Lung (tissue), 12 donors: ENCODE measurements around the gene KRTAP10-5. TPM values are rescaled to one million over a fixed set of nuclear protein-coding genes. Genes with fewer than 3 reads are reported as not detected.

Experiments
- ATAC-seq: fragments of 200-7000 bp; cut with Tn5 transposase; one replicate; pipeline ENCODE4 v1.9.1; 2020; ENCODE audit warnings: moderate number of reproducible peaks; ENCODE audit not compliant: insufficient read depth, low FRiP score
- DNase-seq, 3 donors: peaks; one replicate each; pipeline ENCODE4 v3.0.0-alpha.2; 2013 to 2017
- H3K27ac ChIP-seq, 2 donors: one replicate each; pipeline ENCODE4 v1.5.1; 2013; ENCODE audit warnings: mild to moderate bottlenecking in 2 of 2, moderate library complexity in 2 of 2, control low read depth in 1 of 2, inconsistent platforms in 1 of 2, low read depth in 1 of 2, low read length in 1 of 2
- H3K27me3 ChIP-seq, 3 donors: one replicate each; pipeline ENCODE4 v1.5.1; 2013; ENCODE audit warnings: low read length in 2 of 3; ENCODE audit not compliant: control insufficient read depth in 3 of 3, insufficient read depth in 3 of 3
- H3K36me3 ChIP-seq, 4 donors: one replicate each; pipeline ENCODE4 v1.5.1; 2013; ENCODE audit warnings: low read length in 4 of 4, mild to moderate bottlenecking in 1 of 4, moderate library complexity in 1 of 4; ENCODE audit not compliant: control insufficient read depth in 4 of 4, insufficient read depth in 4 of 4
- H3K4me1 ChIP-seq, 5 donors: one replicate each; pipeline ENCODE4 v1.5.1; 2013; ENCODE audit warnings: low read length in 5 of 5, mild to moderate bottlenecking in 2 of 5, moderate library complexity in 1 of 5; ENCODE audit not compliant: control insufficient read depth in 5 of 5, insufficient read depth in 5 of 5
- H3K4me3 ChIP-seq: one replicate; pipeline ENCODE4 v1.5.1; 2013; ENCODE audit warnings: mild to moderate bottlenecking, control low read depth, moderate library complexity
- H3K9ac ChIP-seq, 2 donors: one replicate each; pipeline ENCODE4 v1.5.1; 2013; ENCODE audit warnings: low read length in 2 of 2, control low read depth in 1 of 2; ENCODE audit not compliant: insufficient read depth in 1 of 2
- H3K9me3 ChIP-seq, 4 donors: one replicate each; pipeline ENCODE4 v1.5.1; 2013; ENCODE audit warnings: low read length in 3 of 4, mild to moderate bottlenecking in 1 of 4, moderate library complexity in 1 of 4; ENCODE audit not compliant: control insufficient read depth in 4 of 4, insufficient read depth in 3 of 4
- CTCF ChIP-seq: IDR thresholded peaks from 2 replicates; pipeline ENCODE4 v1.5.1; 2012; ENCODE audit warnings: mild to moderate bottlenecking; ENCODE audit errors: control extremely low read depth, extremely low read depth
- WGBS, 2 donors: extraction: QIAGEN DNeasy Blood & Tissue Kit; methylation state at CpG; one replicate each; pipeline ENCODE4 v1.1.7; 2013; 5-methylcytosine and 5-hydroxymethylcytosine counted together
- polyA plus RNA-seq, 2 donors: library from polyadenylated mRNA; stranded (reverse); fragments of 200-250 nt; gene quantifications; one replicate each; pipeline ENCODE4 v1.2.1, GENCODE V29; 2013
- total RNA-seq, 2 donors: library from RNA; depleted of rRNA in 1 of 2; stranded (reverse); fragments of >200 nt in 1 of 2; gene quantifications; one replicate each; pipeline ENCODE4 v1.2.1, GENCODE V29; 2014 to 2021
- donor health status: control.
- donor health status: control.
- donor health status: Bipolar disorder and iron deficiency.
- donor health status: healthy.
- donor health status: DM: yes; HTN: yes; CAD: no.

KRTAP10-5 gene
- total and polyA plus RNA-seq, 4 donors = not detected

DNA sequence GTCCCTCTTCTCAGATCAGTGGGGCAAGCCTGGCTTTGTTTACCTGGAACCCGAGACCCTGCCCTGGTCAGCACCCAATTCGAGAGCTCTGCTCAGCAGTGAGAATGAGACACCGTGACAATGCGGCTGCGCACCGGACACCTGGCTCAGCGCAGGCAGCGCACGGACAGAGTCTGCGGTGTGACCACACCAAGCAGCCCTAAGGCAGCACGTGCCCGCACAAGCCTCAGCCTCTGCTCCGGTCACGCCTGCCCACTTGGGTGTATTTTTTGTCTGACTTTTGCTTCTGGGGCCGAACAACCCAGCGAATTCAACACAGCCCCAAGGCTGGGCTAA, 36.2 kb upstream of the KRTAP10-5 start:
- Histone ChIP-seq H3K4me3 (no peak overlapping the region), H3K27me3 (no peaks in the 10 kb centered on the region), H3K4me1 (no peaks in the 10 kb centered on the region), H3K9me3 (peaks cover 0 to 15% (median 0%) of the 10 kb centered on the region in 4 donors), H3K27ac (no peak overlapping the region), H3K9ac (no peak overlapping the region), H3K36me3 (no peaks in the 10 kb centered on the region)
- WGBS, 2 donors = 86 to 88% methylated on average over 16 of the region's 16 CpGs
- ATAC-seq (no peak), DNase-seq (no peak)
- no peak for TF ChIP-seq CTCF

- WGBS, 2 donors = 77 to 78% methylated on average over 17 of the region's 17 CpGs
- Histone ChIP-seq H3K9me3 (peaks cover 0 to 16% (median 0%) of the 10 kb centered on the region in 4 donors), H3K4me3 (no peak overlapping the region), H3K27me3 (no peaks in the 10 kb centered on the region), H3K36me3 (no peaks in the 10 kb centered on the region), H3K4me1 (no peaks in the 10 kb centered on the region), H3K9ac (no peak overlapping the region), H3K27ac (no peak overlapping the region)
- DNase-seq (no peak), ATAC-seq (no peak)
- TF ChIP-seq CTCF = no peak
Observed at GRCh38 chr21:44615911-44616590, 35.6 kb upstream of the KRTAP10-5 start.

DNA sequence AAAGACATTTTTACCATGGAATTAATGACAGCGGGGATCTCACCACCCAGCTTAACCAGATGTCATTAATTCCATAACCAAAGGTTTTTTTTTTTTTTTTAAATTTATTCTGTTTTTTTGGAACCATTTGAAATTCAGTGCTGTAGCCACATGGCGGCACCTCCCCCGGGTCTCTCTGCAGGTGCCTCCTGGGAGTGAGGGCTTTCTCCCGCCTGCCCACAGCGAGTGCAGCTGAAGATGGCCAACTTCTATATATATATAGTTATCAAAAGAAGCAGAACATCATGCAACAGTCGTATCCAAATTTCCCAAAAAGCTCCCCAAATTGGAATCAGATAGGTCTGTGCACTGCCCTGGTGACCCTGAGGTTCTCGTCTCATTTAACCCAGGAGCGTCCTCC, 35.1 kb upstream of the KRTAP10-5 start:
- TF ChIP-seq CTCF = no peak
- H3K27me3 ChIP-seq = no peaks in the 10 kb centered on the region
- H3K4me1 ChIP-seq = no peaks in the 10 kb centered on the region
- DNase-seq (no peak), ATAC-seq (no peak)
- no peaks in the 10 kb centered on the region for H3K36me3 ChIP-seq
- no peak overlapping the region for H3K4me3 ChIP-seq
- H3K27ac ChIP-seq = no peak overlapping the region
- no peak overlapping the region for H3K9ac ChIP-seq
- H3K9me3 ChIP-seq = peaks cover 0 to 19% (median 0%) of the 10 kb centered on the region in 4 donors
- WGBS, 2 donors = 74 to 85% methylated on average over 8 of the region's 8 CpGs

- H3K4me3 ChIP-seq = no peak overlapping the region
- no peaks in the 10 kb centered on the region for H3K36me3 ChIP-seq
- TF ChIP-seq CTCF = no peak
- H3K4me1 ChIP-seq = no peaks in the 10 kb centered on the region
- no peaks in the 10 kb centered on the region for H3K27me3 ChIP-seq
- whole genome bisulfite sequencing, 2 donors = 90 to 94% methylated on average over 28 of the region's 28 CpGs
- no peak overlapping the region for H3K9ac ChIP-seq
- peaks cover 0 to 22% (median under 1%) of the 10 kb centered on the region in 4 donors for H3K9me3 ChIP-seq
- H3K27ac ChIP-seq = no peak overlapping the region
- no peak for ATAC-seq
- DNase-seq = no peak
Observed at GRCh38 chr21:44614961-44615391, 34.6 kb upstream of the KRTAP10-5 start.
